NCI-H1092 (cell line): ENCODE measurements around the gene COPB2.

Source experiments
- DNase-seq: peaks from one replicate; lab custom pipeline; 2025; lab: John Stamatoyannopoulos, UW

Gene COPB2

GRCh38 chr3:139327861-139328260 is 61.6 kb downstream of the COPB2 start:
- no peak for DNase-seq

DNA sequence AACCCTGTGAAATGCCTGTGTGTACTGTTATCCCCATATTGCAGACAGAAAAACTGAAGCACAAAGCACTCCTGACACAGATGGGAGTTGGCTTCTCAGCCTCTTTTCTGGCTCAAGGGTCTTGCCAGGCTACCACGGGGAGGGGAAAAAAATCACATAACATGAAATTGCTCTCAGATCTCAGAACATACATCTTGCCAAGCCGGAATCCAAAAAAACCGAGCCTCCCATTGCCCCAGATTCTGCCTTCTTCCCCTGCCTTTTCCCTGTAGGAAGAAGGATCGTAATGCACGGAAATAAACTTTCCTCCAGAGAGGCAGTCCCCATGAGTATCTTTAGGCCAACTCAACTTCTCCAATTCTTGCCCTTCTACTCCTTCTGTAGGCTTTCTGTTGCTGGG is 62.2 kb downstream of the COPB2 start:
- DNase-seq = no peak

- DNase-seq = no peak
Observed at GRCh38 chr3:139326707-139327106, 62.7 kb downstream of the COPB2 start.

GRCh38 chr3:139326131-139326530 is 63.3 kb downstream of the COPB2 start:
- no peak for DNase-seq

DNA sequence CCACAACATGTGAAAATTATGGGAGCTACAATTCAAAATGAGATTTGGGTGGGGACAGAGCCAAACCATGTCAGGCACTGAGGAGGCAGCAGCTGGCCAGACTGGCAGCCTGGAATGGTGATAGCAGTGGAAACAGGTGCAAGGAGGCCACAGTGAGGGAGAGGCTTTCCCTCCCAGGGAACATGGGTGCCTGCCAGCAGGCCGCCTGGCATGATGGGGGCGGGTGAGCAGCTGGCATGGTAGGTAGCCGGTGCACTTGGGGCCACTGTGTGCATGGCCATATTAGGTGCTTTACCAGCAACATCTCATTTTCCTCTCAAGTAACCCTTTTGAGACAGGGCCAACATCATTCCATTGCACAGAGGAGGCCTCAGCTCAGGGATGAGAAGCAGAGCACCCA is 63.9 kb downstream of the COPB2 start:
- DNase-seq = no peak

GRCh38 chr3:139324456-139324855 is 65.0 kb downstream of the COPB2 start:
- no peak for DNase-seq

DNA sequence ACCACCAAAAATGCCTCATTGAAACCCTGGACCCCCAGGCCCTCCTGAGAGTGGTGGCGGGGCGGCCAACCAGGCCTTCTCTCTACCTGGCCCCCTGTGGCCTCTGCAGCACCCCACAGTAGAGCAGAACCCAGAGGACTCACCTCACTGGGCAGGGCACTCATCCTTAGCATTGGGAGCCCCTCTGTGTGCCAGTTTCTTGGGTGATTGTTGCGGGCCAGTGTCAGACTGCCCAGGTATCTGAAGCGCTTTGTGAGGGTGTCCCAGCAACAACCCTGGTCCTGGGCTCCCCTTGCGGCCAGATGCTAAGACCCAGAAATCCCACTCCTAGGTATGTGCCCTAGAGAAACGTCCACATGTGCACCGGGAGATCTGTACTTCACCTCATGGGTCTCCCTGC is 66.3 kb downstream of the COPB2 start:
- DNase-seq = no peak

GRCh38 chr3:139322346-139322745 is 67.1 kb downstream of the COPB2 start:
- no peak for DNase-seq

GRCh38 chr3:139320551-139321309 is 68.7 kb downstream of the COPB2 start:
- no peak for DNase-seq

DNA sequence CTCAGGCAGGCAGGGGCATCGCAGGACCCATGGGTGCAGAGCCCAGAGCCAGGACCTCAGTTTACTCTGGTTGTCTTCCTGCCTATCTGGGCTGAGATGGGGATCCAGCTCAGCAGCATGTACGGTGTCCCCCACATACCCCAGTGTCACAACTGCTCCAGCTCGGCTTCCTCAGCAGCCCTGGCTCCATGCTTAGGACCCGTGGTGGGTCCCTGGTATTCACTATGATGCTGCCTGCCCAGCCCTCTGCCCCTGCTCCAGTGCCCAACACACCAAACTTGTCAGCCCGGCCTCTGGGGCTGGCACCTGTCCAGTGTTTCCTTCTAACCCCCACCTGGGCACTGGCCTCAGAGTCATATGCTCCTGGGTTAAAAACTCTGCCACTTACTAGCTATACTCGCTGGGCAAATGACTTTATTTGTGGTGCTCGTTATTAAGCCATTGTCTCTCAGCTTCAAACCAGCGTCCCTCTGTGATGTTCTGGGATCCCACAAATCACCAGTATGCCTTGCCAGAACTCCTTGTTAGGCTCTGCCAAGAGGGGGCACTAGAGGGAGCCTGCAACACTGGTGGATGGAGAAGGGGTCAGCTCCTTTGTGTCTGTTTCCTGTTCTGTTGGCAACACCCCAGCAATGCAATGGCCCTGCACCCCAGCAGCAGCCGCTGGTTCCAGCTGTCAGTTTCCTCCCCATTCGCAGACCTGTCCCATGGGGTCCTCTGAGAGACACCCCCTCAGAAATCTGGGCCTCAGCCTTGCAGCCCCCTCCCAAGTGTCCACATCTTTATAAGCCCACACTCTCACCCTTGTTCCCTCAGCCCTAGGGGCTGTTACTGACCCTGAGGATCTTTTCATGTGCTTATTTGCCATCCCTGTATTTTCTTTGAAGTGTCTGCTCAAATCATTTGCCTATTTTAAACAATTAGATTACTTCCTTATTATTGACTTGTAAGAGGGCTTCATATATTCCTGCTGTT is 69.7 kb downstream of the COPB2 start:
- peak; percentile 11 for DNase-seq

DNA sequence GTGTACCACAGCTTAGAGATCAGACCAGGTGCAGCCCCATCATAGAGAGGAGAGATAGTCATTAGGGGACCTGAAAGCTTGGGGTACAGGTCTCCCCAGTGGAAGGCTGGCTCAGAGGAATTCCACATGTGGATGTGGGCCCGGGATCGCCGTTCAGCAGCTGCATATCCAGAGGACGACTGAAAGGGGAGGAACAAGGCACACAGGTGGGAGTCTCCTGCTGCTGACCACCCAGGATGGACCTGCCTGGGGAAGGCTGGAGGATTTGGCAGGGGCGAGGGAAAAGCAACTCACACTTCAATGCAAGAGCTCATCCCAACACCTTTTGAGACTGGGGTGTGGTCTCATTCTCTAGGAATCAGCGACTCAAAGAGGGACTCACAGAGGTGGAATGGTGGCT is 70.6 kb downstream of the COPB2 start:
- DNase-seq = no peak

DNA sequence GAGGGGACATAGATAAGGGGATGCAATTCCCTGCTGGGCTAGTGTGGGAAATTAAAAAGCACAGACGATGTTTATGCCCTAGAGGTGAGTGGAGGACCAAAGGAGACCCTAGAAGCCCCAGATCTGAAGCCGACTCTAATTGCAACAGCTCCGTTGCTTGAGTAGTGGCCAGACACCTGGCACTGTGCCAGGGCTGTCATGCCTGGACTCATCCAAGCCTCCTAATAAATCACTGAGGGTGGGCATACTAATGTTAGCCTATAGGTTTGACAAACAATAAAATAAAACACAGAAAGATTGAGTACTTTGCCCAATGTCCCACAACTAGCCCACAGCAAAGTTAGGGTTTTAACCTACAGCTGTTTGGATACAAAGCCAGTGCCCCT is 71.0 kb downstream of the COPB2 start:
- no peak for DNase-seq

GRCh38 chr3:139317660-139318430 is 71.6 kb downstream of the COPB2 start:
- DNase-seq = no peak

GRCh38 chr3:139317215-139317614 is 72.2 kb downstream of the COPB2 start:
- DNase-seq = no peak

- no peak for DNase-seq
Observed at GRCh38 chr3:139313921-139314320, 75.5 kb downstream of the COPB2 start.

- no peak for DNase-seq
Observed at GRCh38 chr3:139312959-139313358, 76.5 kb downstream of the COPB2 start.

- DNase-seq = no peak
Observed at GRCh38 chr3:139312416-139312815, 77.0 kb downstream of the COPB2 start.

- no peak for DNase-seq
Observed at GRCh38 chr3:139311557-139311956, 77.9 kb downstream of the COPB2 start.

DNA sequence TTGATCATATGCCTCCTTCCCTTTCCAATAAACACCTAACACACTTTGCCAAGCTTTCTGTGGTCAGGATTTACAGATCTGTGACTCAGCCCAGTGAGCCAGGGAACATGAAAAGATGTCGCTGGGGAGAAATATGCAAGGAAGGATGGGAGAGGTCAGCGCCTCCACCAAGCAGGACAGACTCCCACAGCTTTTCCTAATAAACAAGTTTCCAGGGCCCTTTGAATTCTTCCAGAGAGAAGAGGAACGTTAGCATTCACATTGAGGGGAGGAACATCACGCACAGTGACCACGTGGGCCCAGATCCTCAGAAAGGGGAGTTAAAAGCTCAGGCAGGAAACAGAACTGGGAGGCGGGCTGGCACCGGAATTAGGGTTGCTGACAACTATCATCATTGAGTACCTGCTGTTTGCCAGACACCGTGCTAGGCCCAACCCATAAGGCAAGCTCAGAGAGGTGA is 78.9 kb downstream of the COPB2 start:
- no peak for DNase-seq

DNA sequence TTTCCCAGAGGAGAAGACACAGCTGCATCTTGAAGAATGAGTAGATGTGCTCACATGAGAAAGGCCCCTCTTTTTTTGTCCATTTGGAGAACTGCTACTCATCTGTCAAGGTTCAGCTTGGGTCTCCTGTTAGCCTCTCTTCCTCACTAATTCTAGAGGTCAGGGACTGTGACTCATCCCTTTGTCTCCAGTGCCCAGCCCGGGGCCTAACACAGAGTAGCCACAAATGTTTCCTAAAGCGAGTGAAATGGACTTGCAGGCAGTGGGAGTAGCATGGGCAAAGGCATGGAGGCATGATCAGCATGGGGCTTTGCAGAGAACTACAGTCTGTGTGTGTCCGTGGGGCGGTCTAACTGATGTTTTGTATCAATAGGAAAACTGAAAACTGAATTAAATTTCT is 79.6 kb downstream of the COPB2 start:
- DNase-seq = no peak

DNA sequence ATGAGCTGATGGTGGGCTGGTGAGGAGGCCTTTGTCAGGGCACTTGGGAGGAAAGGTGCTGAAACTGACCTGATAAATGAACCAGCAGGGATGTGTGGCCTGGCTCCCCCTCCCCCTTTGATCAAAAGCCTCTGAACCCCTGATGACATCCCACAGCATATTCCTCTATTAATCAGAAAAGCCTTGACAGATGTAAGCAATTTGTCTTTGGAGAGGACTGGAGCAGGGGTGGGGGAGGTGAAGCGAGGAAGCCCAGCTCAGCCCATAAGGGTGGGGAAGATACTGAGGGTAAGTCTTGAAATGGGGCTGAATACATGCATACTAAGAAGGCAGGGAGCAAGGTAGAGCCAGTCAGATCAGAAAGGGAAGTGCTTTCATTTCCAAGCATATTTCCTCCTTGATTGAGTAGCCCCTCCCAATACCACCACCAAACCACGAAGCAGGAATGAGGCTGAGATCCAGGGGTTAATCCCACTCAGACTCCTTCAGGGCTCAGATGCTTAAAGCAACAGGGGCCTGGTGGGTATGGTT is 80.3 kb downstream of the COPB2 start:
- DNase-seq = no peak

DNA sequence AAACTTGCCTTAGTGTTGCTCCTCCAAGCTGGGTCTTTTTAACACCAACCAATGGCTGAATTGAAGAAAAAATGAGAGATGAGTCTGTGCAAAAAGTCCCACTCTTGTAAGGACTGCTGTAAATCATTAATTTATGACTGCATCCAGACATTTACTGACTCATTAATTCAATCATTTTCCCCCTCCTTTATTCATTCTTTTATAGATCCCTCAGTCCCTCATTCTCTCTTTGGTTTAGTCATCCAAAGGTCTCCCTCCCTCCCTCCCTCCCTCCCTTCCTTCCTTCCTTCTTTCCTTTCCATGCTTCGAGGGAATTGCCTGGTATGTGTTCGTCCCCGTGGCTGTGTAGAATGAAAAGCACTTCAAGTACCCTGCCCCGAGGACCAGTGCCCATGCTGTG is 80.9 kb downstream of the COPB2 start:
- no peak for DNase-seq
